Epithelial cell of proximal tubule (primary cell): ENCODE results near the gene VAMP4. TPM values are rescaled to one million over a fixed set of nuclear protein-coding genes. Genes with fewer than 3 reads are reported as not detected.

Experiments
- DNase-seq: peaks from one replicate; pipeline ENCODE4 v3.0.0-alpha.2; 2011; ENCODE audit warnings: low read depth
- H3K4me3 ChIP-seq: 2 replicates; pipeline ENCODE4 v1.5.1; 2011; ENCODE audit warnings: low read depth, mild to moderate bottlenecking, low read length
- total RNA-seq: library from RNA; depleted of rRNA; stranded (reverse); fragments of >200 nt; gene quantifications from 2 replicates; pipeline ENCODE4 v1.2.3, GENCODE V29; 2015
- TF ChIP-seq, protein P1 (sequence below): conservative IDR thresholded peaks from 2 replicates; pipeline ENCODE4 v1.5.1; 2012; ENCODE audit warnings: low read depth, mild to moderate bottlenecking, low read length

Gene VAMP4
- total RNA-seq, 1 donor from 2014 or later, result 5.8 TPM

GRCh38 chr1:171742577-171742922 is 685 bp upstream of the VAMP4 start:
- no peak for DNase-seq
- H3K4me3 ChIP-seq, result peak overlapping the region; percentile 75
- TF ChIP-seq, protein P1, sequence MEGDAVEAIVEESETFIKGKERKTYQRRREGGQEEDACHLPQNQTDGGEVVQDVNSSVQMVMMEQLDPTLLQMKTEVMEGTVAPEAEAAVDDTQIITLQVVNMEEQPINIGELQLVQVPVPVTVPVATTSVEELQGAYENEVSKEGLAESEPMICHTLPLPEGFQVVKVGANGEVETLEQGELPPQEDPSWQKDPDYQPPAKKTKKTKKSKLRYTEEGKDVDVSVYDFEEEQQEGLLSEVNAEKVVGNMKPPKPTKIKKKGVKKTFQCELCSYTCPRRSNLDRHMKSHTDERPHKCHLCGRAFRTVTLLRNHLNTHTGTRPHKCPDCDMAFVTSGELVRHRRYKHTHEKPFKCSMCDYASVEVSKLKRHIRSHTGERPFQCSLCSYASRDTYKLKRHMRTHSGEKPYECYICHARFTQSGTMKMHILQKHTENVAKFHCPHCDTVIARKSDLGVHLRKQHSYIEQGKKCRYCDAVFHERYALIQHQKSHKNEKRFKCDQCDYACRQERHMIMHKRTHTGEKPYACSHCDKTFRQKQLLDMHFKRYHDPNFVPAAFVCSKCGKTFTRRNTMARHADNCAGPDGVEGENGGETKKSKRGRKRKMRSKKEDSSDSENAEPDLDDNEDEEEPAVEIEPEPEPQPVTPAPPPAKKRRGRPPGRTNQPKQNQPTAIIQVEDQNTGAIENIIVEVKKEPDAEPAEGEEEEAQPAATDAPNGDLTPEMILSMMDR, result no peak

DNA sequence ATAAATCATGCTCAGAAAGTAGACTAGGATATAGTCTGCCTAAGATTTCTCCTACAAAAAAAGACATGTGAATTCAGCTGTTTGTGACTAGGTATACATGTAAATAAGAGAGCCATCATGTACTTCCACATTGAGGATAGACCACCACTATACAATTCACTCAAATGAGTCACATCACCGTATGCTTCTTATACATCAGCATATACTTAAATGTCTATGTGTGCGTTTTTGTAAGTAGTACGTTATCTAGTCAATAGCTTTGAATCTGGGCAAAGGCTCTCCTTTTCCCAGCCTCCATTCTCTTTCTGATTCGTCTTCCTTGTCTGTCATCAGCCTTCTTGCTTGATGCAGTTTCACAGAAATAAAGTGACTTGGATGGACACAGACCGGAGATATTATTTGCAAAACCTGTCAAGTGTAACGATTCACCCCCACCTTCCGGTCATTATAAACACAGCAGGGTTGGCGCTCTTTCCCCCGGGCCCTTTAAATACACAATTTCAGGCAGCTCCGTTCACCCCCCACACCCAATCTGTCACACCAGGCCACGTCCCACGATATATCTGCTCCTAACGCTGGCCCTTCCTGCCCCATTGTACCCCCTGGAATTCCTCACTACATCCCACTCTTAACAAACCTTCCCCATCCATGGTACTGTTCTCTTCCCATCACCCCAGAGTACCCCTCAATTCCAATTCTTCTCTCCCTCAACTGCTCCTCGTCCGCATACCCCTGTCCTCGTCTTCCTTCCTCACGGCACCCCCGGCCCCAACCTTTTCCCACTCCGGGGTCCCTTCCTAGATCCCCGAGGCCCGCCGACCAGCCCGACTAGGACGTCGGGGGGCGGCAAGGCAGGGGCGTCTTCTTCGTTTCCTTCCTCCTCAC is 636 bp downstream of the VAMP4 start:
- peak overlapping the region; percentile 75 for H3K4me3 ChIP-seq
- no peak for DNase-seq
- TF ChIP-seq, protein P1, result no peak

GRCh38 chr1:171740356-171740863 is 1.5 kb downstream of the VAMP4 start:
- H3K4me3 ChIP-seq, result peak overlapping the region; percentile 75
- TF ChIP-seq, protein P1, result no peak
- DNase-seq, result no peak

DNA sequence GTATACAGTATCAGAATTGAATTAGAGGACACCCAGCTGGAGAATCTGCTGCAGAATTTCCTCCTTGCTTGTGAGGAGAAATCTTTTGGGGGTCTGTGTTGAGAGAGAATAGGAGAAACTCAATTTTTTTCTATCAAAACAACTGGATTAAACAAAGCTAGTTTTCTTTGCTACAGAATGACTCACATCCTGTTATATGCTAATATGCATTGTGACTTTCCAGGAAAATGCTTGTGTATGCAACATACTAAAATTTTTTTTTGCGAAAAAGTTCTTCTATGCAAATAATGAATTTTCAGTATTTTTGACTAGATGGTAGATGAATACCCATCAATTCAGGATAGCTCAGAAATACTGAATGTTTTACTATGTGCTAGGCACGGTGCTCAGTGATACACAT is 2.2 kb downstream of the VAMP4 start:
- DNase-seq, result no peak

GRCh38 chr1:171738911-171739310 is 3.0 kb downstream of the VAMP4 start:
- TF ChIP-seq, protein P1, result no peak
- no peak overlapping the region for H3K4me3 ChIP-seq
- DNase-seq, result no peak

More for the DNA sequence above, 2.2 kb downstream of the VAMP4 start:
- TF ChIP-seq, protein P1, result no peak
- H3K4me3 ChIP-seq, result no peak overlapping the region

DNA sequence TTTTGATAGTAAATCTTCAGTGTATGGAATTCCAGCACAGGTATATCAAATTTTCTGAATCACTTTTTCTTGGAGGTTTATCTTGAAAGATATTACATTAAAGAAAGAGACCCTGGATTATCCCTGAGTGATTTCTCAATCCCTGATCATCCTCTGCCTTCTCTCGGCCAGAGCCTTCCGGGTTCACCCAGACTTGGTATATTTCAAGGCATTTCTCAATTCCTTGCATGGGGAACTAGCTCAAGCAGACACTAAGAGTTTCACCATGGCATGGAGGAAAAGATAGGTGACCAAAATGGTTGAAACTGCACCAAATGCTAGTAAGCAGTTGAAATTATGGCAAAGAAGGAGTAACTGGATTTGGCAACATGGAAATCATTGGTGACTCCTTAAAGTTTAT is 5.7 kb downstream of the VAMP4 start:
- no peak overlapping the region for H3K4me3 ChIP-seq
- DNase-seq, result no peak
- TF ChIP-seq, protein P1, result no peak

DNA sequence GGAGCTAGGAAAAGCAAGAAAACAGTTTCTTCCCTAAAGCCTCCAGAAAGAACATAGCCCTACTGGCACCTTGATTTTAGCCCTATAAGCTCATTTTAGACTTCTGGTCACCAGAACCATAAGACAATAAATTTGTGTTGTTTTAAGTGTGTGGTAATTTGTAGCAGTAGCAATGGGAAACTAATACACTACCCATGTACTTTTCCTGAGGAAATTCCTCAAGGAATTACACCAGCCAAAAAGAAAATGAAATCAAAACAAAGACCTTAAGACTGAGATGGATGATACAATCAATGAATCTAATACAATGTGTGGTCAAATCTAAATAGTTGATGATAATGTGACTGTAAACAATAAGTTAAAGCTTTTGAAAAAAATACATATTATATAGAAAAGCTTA is 11.8 kb downstream of the VAMP4 start:
- TF ChIP-seq, protein P1, result no peak
- H3K4me3 ChIP-seq, result no peak overlapping the region
- no peak for DNase-seq
